Measurements from ENCODE around the gene PARD3B. TPM values are rescaled to one million over a fixed set of nuclear protein-coding genes. Genes with fewer than 3 reads are reported as not detected.

The PARD3B gene
- total and polyA plus RNA-seq, 10 of the 15 experiments (the other 5 are each of a cell fraction or from before 2014, with no cell fraction given): 0.01 to 0.54 (median 0.07) TPM; not detected in 7

DNA sequence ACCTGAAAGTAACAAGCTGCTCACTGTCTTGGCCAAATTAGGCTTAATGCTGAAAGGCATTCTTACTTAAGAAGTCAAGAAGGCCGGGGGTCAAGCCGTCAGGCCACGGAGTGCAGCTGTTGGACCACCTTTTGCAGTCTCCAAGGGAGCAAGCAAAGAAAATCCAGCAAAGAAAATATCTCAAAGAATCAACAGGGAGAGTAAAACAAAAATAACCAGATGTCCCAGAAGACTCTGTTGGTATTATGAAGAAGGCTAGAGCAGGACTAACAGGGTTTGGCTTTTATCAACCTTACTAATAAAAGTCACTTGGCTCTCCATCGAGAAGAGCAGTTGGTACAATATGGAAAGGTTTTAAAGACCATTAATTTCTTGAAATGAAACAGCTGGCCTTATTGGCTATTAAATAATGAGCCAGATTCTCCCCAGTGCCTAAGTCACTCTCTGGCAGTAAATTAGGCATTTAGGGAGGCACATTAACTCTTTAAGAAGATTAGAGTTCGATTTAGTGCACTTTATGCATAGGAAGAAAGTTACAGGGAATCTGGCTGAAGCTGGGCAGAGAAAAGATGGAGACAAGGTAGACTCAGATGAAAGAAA lies 1026.2 kb downstream of the PARD3B start:
- Histone ChIP-seq H2AFZ (ENCODE audit: control insufficient read depth, low read depth, low read length) (no peak overlapping the region), H3K9me3 (replicated peaks; ENCODE audit: control insufficient read depth, insufficient read depth, low read length) (no peaks in the 10 kb centered on the region), H3K27me3 (replicated peaks in 1 of 2; ENCODE audit: control insufficient read depth in 2 of 2, insufficient read depth in 2 of 2, low read length in 1 of 2) (no peaks in the 10 kb centered on the region), H3K79me2 (ENCODE audit: control insufficient read depth, insufficient read depth, low read length) (no peaks in the 10 kb centered on the region), H3K36me3 (ENCODE audit: control insufficient read depth in 2 of 2, insufficient read depth in 2 of 2, low read length in 1 of 2) (no peaks in the 10 kb centered on the region), H3K4me2 (ENCODE audit: control insufficient read depth, insufficient read depth) (no peak overlapping the region), H3K27ac (ENCODE audit: control insufficient read depth, insufficient read depth) (no peak overlapping the region), H4K20me1 (ENCODE audit: control insufficient read depth, insufficient read depth) (no peaks in the 10 kb centered on the region), H3K9ac (ENCODE audit: control insufficient read depth, insufficient read depth, low read length) (no peak overlapping the region), H3K4me1 (ENCODE audit: control insufficient read depth, insufficient read depth, low read length) (no peaks in the 10 kb centered on the region), H3K4me3 (no peak overlapping the region)
- DNase-seq (ENCODE audit: low read depth, low spot score) (no peak), FAIRE-seq (no peak), ATAC-seq (no peak)
- POLR2A ChIA-PET: no interaction called here
- intact Hi-C loops (cut with micrococcal nuclease; ENCODE audit: unreplicated experiment): no loop called here
- in situ Hi-C loops (cut with MboI): no loop called here
- TF ChIP-seq JUND (IDR thresholded peaks at IDR 0.05; ENCODE audit: low read depth, low read length): no peak
- TF ChIP-seq HDGF (IDR thresholded peaks at IDR 0.05): no peak
- TF ChIP-seq YBX1 (IDR thresholded peaks at IDR 0.05): no peak
- no peak for TF ChIP-seq ZZZ3 (IDR thresholded peaks at IDR 0.05; ENCODE audit: control insufficient read depth, insufficient read length, low read depth)
- TF ChIP-seq, protein P1, sequence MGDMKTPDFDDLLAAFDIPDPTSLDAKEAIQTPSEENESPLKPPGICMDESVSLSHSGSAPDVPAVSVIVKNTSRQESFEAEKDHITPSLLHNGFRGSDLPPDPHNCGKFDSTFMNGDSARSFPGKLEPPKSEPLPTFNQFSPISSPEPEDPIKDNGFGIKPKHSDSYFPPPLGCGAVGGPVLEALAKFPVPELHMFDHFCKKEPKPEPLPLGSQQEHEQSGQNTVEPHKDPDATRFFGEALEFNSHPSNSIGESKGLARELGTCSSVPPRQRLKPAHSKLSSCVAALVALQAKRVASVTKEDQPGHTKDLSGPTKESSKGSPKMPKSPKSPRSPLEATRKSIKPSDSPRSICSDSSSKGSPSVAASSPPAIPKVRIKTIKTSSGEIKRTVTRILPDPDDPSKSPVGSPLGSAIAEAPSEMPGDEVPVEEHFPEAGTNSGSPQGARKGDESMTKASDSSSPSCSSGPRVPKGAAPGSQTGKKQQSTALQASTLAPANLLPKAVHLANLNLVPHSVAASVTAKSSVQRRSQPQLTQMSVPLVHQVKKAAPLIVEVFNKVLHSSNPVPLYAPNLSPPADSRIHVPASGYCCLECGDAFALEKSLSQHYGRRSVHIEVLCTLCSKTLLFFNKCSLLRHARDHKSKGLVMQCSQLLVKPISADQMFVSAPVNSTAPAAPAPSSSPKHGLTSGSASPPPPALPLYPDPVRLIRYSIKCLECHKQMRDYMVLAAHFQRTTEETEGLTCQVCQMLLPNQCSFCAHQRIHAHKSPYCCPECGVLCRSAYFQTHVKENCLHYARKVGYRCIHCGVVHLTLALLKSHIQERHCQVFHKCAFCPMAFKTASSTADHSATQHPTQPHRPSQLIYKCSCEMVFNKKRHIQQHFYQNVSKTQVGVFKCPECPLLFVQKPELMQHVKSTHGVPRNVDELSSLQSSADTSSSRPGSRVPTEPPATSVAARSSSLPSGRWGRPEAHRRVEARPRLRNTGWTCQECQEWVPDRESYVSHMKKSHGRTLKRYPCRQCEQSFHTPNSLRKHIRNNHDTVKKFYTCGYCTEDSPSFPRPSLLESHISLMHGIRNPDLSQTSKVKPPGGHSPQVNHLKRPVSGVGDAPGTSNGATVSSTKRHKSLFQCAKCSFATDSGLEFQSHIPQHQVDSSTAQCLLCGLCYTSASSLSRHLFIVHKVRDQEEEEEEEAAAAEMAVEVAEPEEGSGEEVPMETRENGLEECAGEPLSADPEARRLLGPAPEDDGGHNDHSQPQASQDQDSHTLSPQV (IDR thresholded peaks at IDR 0.05): no peak
- RAD21 ChIA-PET (ENCODE audit: unreplicated experiment): no interaction called here
- CTCF ChIA-PET: interaction anchor here (0.8 kb wide), 1 partner anchor 105 kb away, joined by 3 read pairs; no protein-coding TSS in a partner anchor
- 0% methylated on average over 5 of the region's 5 CpGs for WGBS (ENCODE audit: insufficient coverage, insufficient replicate concordance, low lambda C conversion rate, missing lambda C conversion rate)
- SMC1A ChIA-PET (ENCODE audit: uncharacterized antibody, unreplicated experiment): no interaction called here
- no TSS peak for BruUV-seq (replicated peaks)
